OCI-LY1 (cell line): Measurements from ENCODE around the gene HLA-F.

ENCODE experiments used
- EZH2 ChIP-seq: fragments of 200-600 bp; sonication (generic), shearing (Covaris generic); IDR thresholded peaks from 2 replicates; pipeline ENCODE4 v1.8.0; 2017; ENCODE audit warnings: borderline replicate concordance, mixed run types, mild to moderate bottlenecking, antibody characterized with exemption, low read length, moderate library complexity, mixed read lengths
- TF ChIP-seq, protein P1 (sequence below): fragments of 200-600 bp; sonication (generic), shearing (Covaris generic); IDR thresholded peaks from 2 replicates; pipeline ENCODE4 v1.5.1; 2017; ENCODE audit warnings: mild to moderate bottlenecking, antibody characterized with exemption, low read length, moderate library complexity, mixed read lengths

DNA sequence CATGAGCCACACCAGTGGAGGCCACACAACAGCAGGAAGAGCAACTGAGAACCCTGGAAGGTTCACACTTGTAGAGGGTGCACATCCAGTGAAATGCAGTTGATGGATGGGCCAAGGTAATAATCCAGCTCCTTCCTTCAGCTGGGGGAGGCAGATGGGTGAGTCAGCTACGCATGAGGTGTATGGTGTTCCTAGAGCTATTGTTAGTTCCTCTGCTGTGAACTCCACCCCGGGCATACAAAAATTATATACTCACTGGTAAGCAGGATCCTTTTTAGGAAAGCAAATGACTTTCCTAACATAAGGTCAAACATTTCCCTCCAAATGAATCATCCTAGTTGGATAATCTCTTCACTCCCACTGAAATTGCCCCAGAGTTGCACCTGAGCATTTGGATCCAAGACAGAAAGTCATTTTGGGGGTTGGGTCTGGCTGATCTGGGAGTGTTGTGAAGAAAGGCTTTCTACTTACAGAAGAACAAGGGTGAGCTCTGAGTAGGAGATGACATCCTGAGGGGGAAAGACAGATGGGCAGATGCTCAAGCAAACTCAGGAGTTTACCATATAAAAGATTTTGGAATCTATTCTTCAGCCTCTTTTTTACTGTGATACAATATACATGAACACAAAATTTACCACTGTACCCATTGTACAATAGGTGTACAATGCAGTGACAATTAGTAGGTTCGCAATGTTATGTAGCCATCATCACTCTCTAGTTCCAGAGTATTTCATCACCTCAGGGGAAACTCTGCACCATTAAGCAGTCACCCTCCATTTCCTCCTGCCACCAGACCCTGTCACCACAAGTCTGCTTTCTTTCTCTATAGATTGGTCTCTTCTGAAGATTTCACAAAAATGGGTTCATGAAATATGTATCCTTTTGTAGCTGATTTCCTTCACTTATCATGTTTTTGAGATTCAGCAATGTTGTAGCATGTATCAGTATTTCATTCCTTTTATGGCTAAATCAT is 11.1 kb downstream of the HLA-F start:
- TF ChIP-seq, protein P1, sequence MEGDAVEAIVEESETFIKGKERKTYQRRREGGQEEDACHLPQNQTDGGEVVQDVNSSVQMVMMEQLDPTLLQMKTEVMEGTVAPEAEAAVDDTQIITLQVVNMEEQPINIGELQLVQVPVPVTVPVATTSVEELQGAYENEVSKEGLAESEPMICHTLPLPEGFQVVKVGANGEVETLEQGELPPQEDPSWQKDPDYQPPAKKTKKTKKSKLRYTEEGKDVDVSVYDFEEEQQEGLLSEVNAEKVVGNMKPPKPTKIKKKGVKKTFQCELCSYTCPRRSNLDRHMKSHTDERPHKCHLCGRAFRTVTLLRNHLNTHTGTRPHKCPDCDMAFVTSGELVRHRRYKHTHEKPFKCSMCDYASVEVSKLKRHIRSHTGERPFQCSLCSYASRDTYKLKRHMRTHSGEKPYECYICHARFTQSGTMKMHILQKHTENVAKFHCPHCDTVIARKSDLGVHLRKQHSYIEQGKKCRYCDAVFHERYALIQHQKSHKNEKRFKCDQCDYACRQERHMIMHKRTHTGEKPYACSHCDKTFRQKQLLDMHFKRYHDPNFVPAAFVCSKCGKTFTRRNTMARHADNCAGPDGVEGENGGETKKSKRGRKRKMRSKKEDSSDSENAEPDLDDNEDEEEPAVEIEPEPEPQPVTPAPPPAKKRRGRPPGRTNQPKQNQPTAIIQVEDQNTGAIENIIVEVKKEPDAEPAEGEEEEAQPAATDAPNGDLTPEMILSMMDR, result no peak
- no peak for TF ChIP-seq EZH2
